GM21515 (cell line): ENCODE measurements around the gene CHCHD6.

Experiments
- ATAC-seq: cut with Tn5 transposase; IDR thresholded peaks from one replicate; pipeline ENCODE4 v1.9.1; 2021; ENCODE audit not compliant: unreplicated experiment

Gene CHCHD6

DNA sequence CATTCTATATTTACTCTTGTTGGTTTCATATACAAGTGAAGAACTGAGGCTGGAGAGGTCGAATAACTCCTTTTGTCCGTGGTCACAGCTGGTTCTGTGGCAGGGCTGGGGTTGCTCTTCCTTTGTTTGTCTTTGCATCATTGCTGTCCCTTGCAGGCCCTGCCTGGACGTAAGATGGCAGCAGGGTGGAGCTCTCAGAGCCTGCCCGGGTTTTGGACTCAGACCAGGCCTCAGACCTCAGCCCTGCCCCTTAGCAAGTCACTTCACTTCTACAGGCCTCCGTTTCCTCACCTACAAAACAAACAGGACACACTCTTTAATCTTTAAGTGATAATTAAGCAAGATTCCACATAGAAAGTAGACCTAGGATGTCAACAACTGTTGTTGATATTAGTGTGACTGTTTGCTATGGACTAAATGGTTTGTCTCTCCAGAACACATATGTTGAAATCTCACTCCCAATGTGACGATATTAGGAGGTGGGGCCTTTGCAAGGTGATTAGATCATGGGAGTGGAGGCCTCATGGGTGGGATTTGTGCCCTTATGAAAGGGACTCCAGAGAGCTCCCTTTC is 213.3 kb downstream of the CHCHD6 start:
- ATAC-seq: no peak

DNA sequence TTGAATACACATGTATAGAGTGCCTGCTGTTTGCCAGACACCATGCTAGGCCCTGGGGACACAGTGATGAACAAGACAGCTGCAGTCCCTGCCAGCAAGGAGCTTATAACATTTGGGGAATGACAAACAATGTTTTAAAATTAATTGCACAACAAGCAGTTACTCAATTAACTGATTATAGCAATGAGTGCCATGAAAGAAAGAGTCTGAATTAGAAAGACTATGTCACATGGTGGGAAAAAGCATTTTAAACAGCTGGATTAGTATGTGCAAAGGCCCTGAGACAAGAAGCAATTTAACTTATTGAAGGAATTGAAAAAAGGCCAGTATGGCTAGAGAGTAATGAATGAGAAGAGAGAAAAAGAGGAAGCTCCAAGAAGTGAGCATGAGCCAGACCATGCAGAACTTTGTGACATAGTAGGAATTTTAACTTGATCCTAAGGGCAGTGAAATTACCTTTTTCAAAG is 214.3 kb downstream of the CHCHD6 start:
- no peak for ATAC-seq

GRCh38 chr3:126921085-126921824 is 217.2 kb downstream of the CHCHD6 start:
- ATAC-seq: no peak

DNA sequence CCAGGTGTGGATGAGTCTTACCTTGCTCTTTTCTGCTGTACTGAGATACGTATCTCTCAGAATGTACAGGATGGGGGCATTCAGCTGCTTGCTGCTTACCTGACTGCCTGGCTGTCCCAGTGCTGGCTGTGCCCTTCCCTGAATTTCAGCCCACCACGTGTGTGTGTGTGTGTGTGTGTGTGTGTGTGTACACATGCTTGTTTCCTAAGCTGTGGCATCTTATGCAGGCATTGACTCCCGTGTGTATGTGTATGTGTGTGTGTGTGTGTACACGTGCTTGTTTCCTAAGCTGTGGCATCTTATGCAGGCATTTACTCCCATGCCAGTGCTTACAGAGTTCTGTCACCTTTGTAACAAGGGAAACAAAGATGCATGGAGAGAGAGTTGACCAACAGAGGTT is 218.4 kb downstream of the CHCHD6 start:
- no peak for ATAC-seq

DNA sequence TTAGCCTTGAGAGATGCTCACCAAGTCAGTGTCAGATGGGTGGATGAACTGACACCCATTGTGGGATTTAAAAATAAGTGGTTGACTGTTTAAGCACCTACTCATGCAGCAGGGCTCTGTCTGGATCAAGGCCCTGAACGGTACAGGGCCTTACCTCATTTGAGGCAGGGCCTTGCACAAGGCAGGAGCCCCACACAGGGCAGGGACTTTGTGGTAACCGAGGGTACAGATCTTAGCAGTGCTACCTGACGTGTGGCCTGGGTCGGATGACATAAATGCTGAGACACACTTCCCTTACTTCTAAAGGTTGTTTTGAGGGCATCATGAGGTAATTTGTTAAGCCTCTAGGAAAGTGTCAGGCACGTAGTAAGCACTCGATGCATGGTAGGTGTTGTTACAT is 219.4 kb downstream of the CHCHD6 start:
- ATAC-seq: no peak

- ATAC-seq: no peak
These were observed 219.9 kb downstream of the CHCHD6 start for GRCh38 chr3:126923895-126924294.

- ATAC-seq: no peak
These were observed 220.4 kb downstream of the CHCHD6 start for GRCh38 chr3:126924458-126924857.

DNA sequence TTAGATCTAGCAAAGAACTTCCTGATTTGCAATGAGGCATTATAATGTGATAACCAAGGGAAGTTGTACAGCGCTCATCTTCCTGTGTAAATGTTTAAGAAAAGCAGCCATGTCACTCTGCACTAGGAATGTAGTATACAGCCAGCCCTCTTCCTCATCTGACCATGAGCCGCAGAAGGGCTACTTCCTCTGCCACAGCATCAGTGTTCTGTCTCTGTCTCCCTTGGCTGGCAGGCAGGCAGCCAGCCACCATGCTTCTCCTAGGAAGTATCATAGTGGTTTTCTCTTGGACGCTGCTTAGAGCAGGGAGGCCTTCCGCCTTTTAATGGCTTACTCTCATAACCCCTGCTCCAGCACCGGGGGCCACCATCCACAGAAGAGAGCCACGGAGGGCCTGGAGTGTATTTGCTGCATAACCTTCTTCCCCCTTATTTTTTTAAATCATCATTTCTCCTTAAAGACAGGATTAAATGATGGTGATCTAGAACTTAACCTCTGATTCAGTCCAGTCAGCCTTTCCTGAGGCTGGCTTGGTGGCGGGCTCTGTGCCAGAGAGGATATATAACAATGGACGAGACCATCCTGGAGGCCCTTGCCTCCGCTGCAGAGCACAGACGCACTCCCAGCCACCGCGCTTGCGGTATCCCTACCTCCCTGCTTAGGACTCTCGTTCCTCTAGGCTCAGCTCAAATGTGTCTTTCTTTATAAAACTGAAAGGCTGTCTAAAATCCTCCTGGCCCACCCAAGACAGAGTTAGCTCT is 221.6 kb downstream of the CHCHD6 start:
- no peak for ATAC-seq

GRCh38 chr3:126926684-126927400 is 222.8 kb downstream of the CHCHD6 start:
- ATAC-seq: no peak

- no peak for ATAC-seq
These were observed 223.3 kb downstream of the CHCHD6 start for GRCh38 chr3:126927401-126927750.

DNA sequence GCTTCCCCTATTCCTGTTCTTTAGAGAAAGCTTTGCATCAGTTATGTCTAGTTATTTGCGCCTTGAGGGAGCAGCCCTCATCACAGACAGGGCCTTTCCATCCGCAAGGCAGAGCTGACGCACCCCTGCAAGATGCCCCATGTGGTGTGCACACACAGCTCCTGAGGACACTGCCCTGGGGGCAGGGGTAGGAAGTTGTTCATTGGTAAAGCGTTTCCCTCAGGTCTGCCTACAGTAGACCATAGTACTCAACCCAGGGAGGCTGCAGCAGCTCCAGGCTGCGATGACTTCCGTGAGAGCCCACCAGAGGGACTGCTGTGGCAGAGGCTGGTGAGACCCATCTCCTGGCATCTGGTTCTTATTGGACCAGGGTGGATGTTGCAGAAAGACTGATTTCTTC is 223.8 kb downstream of the CHCHD6 start:
- no peak for ATAC-seq

GRCh38 chr3:126928921-126929474 is 225.0 kb downstream of the CHCHD6 start:
- no peak for ATAC-seq

DNA sequence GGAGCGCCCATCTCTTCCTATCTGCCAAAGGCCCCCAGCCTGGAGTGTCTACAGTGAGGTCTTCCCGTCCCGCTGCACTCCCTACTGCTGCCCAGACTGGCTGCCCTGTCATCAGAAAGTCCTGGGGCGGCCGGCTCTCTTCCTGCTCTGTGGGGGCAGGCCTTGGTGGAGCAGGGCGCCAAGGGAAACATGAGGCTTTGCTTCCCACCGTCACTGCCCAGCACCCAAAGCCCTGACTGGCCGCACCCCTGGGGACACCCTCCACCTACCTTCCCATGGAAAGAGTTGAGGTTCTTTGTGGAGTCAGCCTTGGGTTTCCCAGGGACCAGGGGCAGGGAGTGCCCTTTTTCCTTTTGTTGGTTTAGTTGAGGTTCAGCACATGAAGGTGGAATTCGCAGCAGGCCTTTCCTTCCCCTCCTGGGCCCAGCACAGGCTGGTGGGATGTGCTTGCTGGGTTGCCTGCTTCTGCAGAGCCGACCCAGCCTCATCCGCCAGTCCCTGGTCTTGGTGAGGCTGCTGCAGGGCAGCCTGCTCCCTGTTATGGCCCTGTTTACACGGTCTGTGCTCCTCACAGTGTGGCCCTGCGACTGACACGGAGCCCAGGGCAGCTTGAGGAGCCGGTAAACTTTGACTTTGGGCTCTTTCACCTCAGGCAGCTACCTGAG is 227.0 kb downstream of the CHCHD6 start:
- no peak for ATAC-seq

- ATAC-seq: no peak
These were observed 227.8 kb downstream of the CHCHD6 start for GRCh38 chr3:126931806-126932187.

- ATAC-seq: no peak
These were observed 228.3 kb downstream of the CHCHD6 start for GRCh38 chr3:126932188-126932931.

DNA sequence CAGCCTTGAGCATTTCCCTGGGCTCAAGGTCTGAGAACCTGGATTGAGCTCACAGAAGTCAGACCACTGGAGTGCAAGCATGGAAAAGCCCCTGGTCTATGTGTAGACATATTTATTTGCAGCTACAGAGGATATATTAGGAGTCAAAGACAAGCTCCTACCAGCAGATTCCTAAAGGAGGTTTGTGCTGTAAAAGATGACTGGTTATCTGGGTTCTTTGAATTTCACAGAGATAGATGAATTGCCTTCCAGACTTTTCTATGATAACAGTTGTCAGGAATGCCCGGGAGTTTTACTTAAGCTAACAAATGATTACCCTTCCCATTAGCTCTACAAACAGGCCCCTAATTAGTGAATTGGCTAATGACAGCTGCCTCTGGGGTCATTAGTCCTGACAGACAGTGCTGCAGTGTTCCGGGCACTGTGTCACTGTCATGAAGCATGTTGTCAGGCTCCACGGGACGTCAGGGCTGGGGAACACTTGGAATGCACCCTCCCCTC is 230.0 kb downstream of the CHCHD6 start:
- no peak for ATAC-seq

GRCh38 chr3:126934991-126935390 is 231.0 kb downstream of the CHCHD6 start:
- no peak for ATAC-seq

- ATAC-seq: no peak
These were observed 231.9 kb downstream of the CHCHD6 start for GRCh38 chr3:126935756-126936509.

- ATAC-seq: no peak
These were observed 232.9 kb downstream of the CHCHD6 start for GRCh38 chr3:126936853-126937425.
